ENCODE data around the gene FSTL4. TPM values are rescaled to one million over a fixed set of nuclear protein-coding genes. Genes with fewer than 3 reads are reported as not detected.

FSTL4 gene
- total RNA-seq, 1 donor from 2014 or later = 0.07 TPM

DNA sequence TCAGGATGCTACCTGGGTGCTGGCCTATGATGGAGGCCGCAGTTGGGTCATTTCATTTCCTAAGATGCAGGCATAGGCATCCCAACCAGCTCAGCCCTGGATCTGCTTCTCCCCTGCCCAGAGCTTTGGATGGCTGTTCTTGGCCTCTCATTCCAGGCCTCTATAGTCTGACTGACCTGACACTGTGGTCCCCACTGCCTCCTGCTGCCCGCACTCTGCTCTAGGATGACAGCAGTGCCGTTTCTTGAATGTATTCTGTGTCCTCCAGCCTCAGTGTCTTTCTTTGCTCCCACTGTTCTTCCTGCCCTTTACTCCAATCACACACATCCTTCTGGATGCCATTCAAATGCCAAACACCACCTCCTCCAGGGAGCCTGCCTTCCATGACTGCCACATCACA lies 324.8 kb downstream of the FSTL4 start:
- Mint-ChIP-seq H3K9me3 (ENCODE audit: low read depth) (no peaks in the 10 kb centered on the region), H3K36me3 (ENCODE audit: low read depth) (no peaks in the 10 kb centered on the region), H3K4me1 (ENCODE audit: low read depth) (peaks cover 3% of the 10 kb centered on the region), H3K4me3 (ENCODE audit: unreplicated experiment) (no peak overlapping the region), H3K27ac (ENCODE audit: unreplicated experiment) (no peak overlapping the region), H3K27me3 (ENCODE audit: low read depth) (peaks cover 2% of the 10 kb centered on the region)
- no peak for DNase-seq (ENCODE audit: low spot score)
- TF ChIP-seq, protein P1, sequence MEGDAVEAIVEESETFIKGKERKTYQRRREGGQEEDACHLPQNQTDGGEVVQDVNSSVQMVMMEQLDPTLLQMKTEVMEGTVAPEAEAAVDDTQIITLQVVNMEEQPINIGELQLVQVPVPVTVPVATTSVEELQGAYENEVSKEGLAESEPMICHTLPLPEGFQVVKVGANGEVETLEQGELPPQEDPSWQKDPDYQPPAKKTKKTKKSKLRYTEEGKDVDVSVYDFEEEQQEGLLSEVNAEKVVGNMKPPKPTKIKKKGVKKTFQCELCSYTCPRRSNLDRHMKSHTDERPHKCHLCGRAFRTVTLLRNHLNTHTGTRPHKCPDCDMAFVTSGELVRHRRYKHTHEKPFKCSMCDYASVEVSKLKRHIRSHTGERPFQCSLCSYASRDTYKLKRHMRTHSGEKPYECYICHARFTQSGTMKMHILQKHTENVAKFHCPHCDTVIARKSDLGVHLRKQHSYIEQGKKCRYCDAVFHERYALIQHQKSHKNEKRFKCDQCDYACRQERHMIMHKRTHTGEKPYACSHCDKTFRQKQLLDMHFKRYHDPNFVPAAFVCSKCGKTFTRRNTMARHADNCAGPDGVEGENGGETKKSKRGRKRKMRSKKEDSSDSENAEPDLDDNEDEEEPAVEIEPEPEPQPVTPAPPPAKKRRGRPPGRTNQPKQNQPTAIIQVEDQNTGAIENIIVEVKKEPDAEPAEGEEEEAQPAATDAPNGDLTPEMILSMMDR (IDR thresholded peaks at IDR 0.05) = peak; percentile 78

DNA sequence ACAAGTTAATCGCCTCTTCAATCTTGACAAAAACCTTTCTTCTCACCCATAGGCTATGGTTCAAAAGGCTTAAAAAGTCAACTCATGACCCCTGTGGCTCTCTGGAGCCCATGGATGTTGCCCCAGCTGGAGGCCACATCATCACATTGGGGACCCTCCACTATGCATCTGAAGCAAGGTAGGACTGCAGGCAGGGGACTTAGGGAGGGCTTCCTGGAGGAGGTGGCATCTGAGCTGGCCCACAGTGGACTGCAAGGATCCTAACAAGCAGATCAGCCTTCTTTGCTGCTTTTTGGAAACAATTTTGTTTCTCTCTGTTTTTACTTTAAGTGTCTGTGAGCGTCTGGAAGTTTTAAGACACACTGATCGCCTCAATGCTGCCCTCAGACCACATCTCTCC lies 325.9 kb downstream of the FSTL4 start:
- no peak overlapping the region for H3K27ac Mint-ChIP-seq (ENCODE audit: unreplicated experiment)
- no peak overlapping the region for H3K4me3 Mint-ChIP-seq (ENCODE audit: unreplicated experiment)

DNA sequence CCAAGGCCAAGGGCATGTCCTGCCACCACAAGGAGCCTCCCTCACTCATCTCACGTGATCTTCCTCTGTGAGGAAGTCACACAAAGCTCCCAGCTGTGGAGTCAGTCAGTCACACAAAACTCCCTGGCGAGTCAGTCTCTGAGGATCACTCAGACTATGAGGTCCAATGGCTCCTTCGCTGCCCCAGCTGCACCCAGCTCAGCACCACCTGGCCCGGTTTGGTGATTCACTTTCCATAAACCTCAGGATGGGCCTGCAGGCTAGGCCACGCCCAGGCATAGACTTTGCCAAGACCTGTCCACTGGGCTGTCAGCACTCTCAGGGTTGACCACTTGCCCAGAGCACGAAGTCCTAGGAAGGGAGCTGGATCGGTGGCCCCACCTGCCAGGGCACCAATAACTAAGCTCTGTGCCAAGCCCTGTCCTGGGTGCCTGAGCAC lies 326.7 kb downstream of the FSTL4 start:
- no peaks in the 10 kb centered on the region for H3K36me3 Mint-ChIP-seq (ENCODE audit: low read depth)
- no peak overlapping the region for H3K4me3 Mint-ChIP-seq (ENCODE audit: unreplicated experiment)
- no peak overlapping the region for H3K27ac Mint-ChIP-seq (ENCODE audit: unreplicated experiment)
- H3K27me3 Mint-ChIP-seq (ENCODE audit: low read depth) = peaks cover 2% of the 10 kb centered on the region
- H3K4me1 Mint-ChIP-seq (ENCODE audit: low read depth) = peaks cover 3% of the 10 kb centered on the region
- no peaks in the 10 kb centered on the region for H3K9me3 Mint-ChIP-seq (ENCODE audit: low read depth)
- no peak for DNase-seq (ENCODE audit: low spot score)
- TF ChIP-seq, protein P1 (IDR thresholded peaks at IDR 0.05) = no peak

More for the DNA sequence above, 325.9 kb downstream of the FSTL4 start:
- no peaks in the 10 kb centered on the region for H3K9me3 Mint-ChIP-seq (ENCODE audit: low read depth)
- no peaks in the 10 kb centered on the region for H3K36me3 Mint-ChIP-seq (ENCODE audit: low read depth)
- no peak for DNase-seq (ENCODE audit: low spot score)
- TF ChIP-seq, protein P1 (IDR thresholded peaks at IDR 0.05) = no peak
- H3K27me3 Mint-ChIP-seq (ENCODE audit: low read depth) = peaks cover 2% of the 10 kb centered on the region
- H3K4me1 Mint-ChIP-seq (ENCODE audit: low read depth) = peaks cover 3% of the 10 kb centered on the region

DNA sequence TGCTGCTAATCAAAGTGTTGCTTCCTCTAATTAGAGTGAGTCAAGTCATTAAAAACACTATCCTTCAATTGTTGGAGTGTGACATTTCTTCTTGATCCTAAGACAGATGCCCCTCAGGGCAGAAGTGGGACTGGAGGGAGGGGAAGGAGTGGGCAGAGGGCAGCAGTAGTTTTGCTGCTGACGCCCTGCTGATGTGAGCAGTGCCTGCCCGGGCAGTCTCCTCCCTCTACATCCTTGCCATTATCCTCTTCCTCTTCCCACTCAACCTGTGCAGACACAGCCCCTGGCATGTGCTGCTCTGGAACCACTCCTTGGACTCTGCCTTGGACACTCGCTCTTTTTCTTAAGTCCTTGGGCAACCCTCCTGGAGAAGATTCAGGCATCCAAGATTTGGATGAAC lies 328.0 kb downstream of the FSTL4 start:
- Mint-ChIP-seq H3K4me1 (ENCODE audit: low read depth) (peaks cover 3% of the 10 kb centered on the region), H3K4me3 (ENCODE audit: unreplicated experiment) (no peak overlapping the region), H3K36me3 (ENCODE audit: low read depth) (no peaks in the 10 kb centered on the region), H3K27ac (ENCODE audit: unreplicated experiment) (no peak overlapping the region), H3K9me3 (ENCODE audit: low read depth) (no peaks in the 10 kb centered on the region), H3K27me3 (ENCODE audit: low read depth) (peaks cover 2% of the 10 kb centered on the region)
- DNase-seq (ENCODE audit: low spot score) = no peak
- TF ChIP-seq, protein P1 (IDR thresholded peaks at IDR 0.05) = no peak

DNA sequence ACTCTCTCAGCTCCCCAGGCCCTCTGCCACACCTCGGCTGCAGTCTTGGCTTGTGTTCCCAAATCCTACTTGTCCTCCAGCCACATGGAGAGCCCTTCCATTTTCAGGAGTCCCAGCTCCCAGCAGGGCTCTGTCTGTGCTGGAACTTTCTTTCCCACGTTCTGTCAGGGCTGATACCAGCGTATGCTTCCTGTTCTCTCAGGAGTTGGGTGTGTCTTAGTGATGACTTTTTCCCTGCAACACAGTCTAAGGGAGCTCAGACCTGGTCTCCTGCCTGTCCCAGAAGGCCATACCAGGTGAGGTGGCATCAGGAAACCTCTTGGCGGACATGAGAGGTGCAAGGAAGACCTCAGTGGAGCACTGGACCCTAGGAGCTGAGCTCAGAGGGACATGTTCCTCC lies 334.0 kb downstream of the FSTL4 start:
- no peaks in the 10 kb centered on the region for H3K36me3 Mint-ChIP-seq (ENCODE audit: low read depth)
- no peak overlapping the region for H3K27ac Mint-ChIP-seq (ENCODE audit: unreplicated experiment)
- no peaks in the 10 kb centered on the region for H3K9me3 Mint-ChIP-seq (ENCODE audit: low read depth)
- no peaks in the 10 kb centered on the region for H3K27me3 Mint-ChIP-seq (ENCODE audit: low read depth)
- no peak overlapping the region for H3K4me3 Mint-ChIP-seq (ENCODE audit: unreplicated experiment)
- TF ChIP-seq, protein P1 (IDR thresholded peaks at IDR 0.05) = no peak
- peaks cover 4% of the 10 kb centered on the region for H3K4me1 Mint-ChIP-seq (ENCODE audit: low read depth)
- DNase-seq (ENCODE audit: low spot score) = no peak
